GM10266 (cell line): Measurements from ENCODE around the gene GRAP2.
"Not testable (repeated sequence)": the region's sequence is repeated elsewhere in the genome, so short reads cannot be mapped to it uniquely, and the experiment has no call there.

Experiments used
- DNase-seq: peaks from one replicate; pipeline ENCODE4 v3.0.0; 2012; ENCODE audit errors: extremely low spot score
- CTCF ChIP-seq: IDR thresholded peaks from 2 replicates; pipeline ENCODE4 v1.5.1; 2012; ENCODE audit warnings: mild to moderate bottlenecking, low read depth; ENCODE audit not compliant: control insufficient read depth, insufficient read depth; ENCODE audit errors: missing control alignments

GRAP2 gene

GRCh38 chr22:39946503-39947219, 45.8 kb downstream of the GRAP2 start:
- DNase-seq, result no peak

GRCh38 chr22:39947220-39948216, 46.6 kb downstream of the GRAP2 start:
- no peak for TF ChIP-seq CTCF
- DNase-seq, result no peak

More at GRCh38 chr22:39946503-39947219, 45.8 kb downstream of the GRAP2 start:
- TF ChIP-seq CTCF, result no peak

GRCh38 chr22:39949964-39950737, 49.3 kb downstream of the GRAP2 start:
- no peak for TF ChIP-seq CTCF

GRCh38 chr22:39951603-39952293, 50.9 kb downstream of the GRAP2 start:
- not testable (repeated sequence) for DNase-seq

More at GRCh38 chr22:39949964-39950737, 49.3 kb downstream of the GRAP2 start:
- DNase-seq, result no peak

GRCh38 chr22:39952347-39952746, 51.5 kb downstream of the GRAP2 start:
- no peak for DNase-seq
- no peak for TF ChIP-seq CTCF

- no peak for DNase-seq
- no peak for TF ChIP-seq CTCF
These were observed 52.2 kb downstream of the GRAP2 start for GRCh38 chr22:39953101-39953500.
